Muscle of back (tissue), 11 donors: ENCODE measurements around the gene MVB12B. TPM values are rescaled to one million over a fixed set of nuclear protein-coding genes. Genes with fewer than 3 reads are reported as not detected.

Source experiments
- DNase-seq, 3 donors: peaks; one replicate each; pipeline versions ENCODE4 v3.0.0 to v3.0.0-alpha.2; 2013
- polyA plus RNA-seq, 10 donors: library from polyadenylated mRNA; unstranded; fragments of 120-200 nt; gene quantifications; one replicate each; pipeline ENCODE4 v1.2.1, GENCODE V29; 2013; ENCODE audit not compliant: insufficient read length in 10 of 10

Gene MVB12B
- polyA plus RNA-seq, 10 donors: 13.3 to 18.1 (median 15.2) TPM

DNA sequence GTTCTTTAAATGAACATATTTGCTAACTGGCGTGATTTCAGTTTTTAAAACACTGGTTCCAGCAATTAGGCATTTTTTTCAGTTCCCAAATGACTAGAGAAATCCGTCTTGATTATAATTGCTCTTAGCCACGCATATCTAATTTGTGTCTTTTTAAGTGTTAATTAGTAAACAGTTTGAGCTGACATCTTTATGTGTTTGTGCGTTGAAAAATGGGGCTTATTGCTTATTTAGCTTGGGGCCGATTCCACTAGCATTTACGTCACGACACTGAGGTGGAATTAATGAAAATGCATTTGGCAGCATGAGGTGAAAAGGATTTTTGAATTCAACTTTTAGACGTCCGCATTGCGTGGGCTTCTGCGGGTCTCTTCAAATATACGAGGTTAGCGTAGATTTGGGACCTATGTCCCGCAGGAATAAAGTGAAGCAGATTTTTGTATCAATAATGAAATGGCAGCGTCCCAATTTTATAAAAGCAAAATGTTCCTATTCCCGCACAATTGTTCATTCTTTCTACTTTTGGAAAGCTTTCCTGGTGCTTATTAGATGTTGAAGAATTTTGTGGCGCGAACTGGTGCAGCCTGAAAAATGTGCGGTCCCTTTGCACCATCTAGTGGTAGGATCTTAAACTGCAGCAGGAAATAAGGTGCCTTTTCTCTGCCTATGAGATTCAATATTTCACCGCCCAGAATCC lies 164.4 kb downstream of the MVB12B start:
- peak; percentile 54 to 86 (median 84) for DNase-seq

DNA sequence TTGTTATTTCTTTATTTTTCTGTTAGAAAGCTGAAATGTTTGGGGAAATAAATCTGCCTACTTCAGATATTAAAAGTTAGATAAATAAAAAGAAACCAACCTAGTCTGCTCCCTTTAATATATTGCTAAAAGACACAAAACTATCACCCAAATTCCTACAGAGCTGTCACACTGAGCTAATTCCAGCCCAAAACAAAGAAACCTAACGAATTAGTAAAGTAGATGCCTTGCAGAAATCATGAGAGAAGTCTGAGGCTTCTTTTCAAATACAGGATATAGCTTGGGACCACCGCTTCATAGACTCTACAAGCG lies 164.9 kb downstream of the MVB12B start:
- no peak for DNase-seq

DNA sequence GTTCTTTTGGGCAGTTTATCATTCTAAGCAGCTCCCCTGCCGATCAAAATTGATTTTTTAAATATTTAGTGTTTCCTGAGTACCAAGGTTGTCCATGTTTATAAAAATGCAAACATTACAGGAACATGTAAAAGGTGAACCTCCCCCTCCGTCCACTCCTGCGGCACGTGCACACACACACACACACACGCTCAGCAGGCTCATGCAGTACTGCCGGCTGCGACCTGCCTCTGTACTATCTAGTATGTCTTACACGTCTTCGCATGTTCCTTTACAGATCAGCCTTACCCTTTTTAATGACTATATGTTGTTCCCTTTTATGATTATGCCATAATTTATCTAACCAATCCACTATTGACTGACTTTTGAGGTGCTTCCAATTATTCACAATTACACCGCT lies 165.3 kb downstream of the MVB12B start:
- no peak for DNase-seq

DNA sequence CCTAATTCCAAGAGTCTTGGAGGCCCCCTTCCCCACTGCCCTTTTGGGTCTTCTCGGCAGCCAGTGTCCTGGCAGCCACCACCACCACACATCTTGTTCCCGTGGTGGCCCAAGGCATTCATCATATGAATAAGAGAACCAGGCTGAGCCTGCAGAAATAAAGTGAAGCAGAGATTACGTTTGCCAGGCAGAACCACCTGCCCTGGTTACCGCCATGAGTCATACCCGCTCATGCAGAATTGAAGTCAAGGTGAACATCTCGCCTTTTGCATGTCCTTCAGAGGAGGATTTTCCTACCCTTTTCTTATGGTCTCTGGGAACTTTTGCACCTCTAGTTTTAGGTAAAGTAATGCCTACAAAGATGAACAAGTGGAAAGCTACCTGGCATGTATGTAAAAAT lies 167.6 kb downstream of the MVB12B start:
- DNase-seq: no peak

DNA sequence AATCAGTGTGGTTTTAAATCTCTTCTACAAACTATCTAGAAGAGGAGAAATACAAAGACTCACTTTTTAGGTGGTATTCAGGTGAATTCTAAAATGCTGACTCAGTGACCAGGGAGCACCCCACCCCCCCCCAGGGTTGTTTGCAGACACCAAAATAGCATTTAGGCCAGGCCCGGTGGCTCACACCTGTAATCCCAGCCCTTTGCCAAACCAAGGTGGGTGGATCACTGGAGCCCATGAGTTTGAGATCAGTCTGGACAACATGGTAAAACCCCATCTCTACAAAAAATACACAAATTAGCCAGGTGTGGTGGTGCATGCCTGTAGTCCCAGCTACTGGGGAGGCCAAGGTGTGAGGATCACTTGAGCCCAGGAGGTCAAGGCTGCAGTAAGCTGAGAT lies 168.1 kb downstream of the MVB12B start:
- no peak for DNase-seq

DNA sequence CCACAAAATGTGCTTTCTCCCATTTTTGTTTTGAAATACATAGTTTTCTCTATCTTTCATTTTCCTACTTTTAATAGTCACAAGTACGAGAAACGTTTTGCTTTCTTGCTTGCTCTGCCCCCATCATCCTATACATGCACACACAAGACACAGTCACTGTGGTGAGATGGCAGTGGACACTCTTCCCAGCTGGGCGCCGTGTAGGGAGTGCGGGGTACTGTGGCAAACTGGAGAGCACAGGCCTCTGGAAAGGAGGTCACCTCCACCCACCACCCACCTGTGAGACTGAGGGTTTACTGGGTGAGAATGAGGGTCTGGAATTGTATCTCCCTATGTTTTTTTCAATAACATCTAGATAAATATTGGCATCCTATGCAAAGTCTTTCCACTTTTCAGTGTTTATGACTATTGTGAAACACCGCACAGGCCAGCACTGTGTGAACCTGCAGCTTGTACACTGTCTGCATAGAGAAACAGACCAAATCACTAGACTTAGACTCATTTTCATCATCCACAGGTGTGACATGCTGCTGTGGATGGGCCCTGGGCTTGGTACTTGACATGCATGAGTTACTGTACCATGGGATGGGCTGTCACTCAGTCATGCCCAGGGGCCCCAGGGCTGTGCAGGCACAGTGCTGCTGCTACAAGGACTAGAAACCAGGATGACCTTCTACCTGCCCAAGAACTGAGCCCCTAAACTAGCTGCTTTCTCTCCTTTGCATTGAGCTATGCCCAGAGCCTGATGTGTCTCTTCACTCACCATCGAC lies 169.0 kb downstream of the MVB12B start:
- no peak for DNase-seq

DNA sequence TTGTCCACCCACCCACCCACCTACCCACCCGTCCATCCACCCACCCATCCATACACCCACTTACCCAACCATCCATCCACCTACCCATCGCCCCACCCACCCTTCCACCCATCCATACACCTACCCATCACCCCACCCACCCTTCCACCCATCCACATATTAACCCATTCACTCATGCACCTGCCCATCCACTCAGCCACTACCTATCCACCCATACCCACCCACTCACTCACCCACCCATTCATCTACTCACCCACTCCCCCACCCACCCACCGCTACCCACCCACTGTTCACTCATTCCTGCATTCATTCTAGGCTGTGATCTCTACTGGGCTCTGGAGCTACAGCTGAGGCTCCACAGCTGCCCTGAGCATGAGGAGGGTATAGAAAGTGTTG lies 169.6 kb downstream of the MVB12B start:
- no peak for DNase-seq

DNA sequence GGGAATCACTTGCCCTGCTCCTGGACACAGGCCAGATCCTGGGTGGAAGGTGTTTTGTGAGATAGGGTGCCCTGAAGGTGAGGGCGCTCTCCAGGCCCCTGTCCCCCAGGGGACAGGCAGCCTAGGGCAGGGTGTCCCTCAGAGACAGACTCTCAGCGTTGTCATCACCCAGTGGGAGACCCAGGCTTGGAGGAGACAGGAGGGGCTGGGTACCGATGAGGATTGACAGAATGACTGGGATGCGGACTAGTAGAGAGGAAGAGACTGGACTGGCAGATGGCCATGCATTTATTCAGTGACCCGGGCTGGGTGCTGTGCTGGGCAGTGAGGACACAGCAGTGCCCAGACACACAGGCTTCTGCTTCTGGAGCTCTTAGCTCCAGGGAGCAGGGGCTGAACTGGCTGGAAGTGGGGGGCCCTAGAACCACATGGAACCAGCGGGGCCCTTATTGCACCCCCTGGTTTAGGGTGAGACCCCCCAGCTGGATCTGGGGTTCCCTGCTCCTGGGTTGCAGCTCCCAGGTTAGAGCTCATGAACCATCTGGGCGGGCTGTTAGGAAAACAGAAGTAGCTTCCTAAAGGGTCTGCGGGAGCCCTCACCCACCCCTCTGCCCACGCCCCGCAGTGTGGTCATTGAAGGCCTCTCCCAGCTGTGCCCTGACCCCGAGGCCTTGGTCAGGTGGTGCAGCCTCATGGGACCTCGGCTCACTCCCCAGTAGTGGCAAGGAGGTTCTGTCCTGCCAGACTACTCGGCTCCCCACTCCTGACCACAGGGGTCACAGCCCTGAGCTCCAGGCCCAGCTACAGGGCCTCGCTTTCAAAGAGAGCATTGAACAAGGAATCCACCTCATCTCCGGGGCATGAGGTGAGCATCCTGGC lies 170.4 kb downstream of the MVB12B start:
- DNase-seq: no peak

DNA sequence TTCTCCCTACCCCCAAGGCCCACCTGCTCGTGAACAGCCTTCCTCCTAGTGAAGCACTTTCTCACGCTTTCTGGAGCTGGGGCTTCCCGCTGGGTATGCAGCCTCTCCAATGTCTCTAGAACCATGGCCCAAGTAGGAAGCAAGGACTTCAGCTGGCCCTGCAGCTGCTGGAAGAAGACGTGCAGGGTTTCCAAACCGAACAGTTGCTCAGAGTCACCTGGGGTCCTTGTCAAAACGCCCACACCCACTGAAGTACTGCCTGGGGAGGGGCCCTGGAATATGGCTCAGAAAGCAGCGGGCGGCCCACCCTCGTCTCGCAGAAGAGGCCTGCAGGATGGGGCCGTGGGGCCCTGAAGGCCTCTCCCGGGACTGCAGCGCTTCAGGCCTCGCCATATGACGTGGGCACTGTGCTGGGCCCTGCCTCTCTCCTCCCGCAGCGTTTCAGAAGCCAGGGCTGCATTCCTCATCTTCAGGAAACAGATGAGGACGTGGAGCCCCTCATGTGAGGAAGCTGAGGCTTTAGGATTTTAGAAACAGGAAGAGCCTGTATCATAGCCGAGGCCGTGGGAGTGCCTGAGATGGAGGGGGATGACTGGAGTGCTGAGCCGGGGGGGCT lies 171.1 kb downstream of the MVB12B start:
- peak in 1 of 3 donors; percentile 49 for DNase-seq

DNA sequence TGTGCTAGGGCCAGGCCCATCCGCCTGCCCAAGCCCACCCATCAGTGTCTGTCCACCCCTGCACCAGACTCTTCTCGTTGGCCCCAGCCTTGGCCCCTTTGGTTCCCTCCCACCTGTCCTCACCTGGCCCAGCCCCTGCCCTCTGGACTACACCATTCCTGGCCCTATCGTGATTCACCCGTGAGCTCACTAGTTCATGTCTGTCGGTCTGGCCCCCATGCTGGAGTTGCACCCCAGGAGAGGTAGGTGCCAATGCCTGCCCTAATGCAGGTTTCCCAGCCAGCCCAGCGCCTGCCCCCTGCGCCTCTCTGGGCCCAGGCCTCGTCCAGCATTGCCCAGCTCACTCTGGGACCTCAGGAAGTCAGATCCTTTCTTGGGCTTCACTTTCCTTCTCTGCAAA lies 171.7 kb downstream of the MVB12B start:
- DNase-seq: no peak

DNA sequence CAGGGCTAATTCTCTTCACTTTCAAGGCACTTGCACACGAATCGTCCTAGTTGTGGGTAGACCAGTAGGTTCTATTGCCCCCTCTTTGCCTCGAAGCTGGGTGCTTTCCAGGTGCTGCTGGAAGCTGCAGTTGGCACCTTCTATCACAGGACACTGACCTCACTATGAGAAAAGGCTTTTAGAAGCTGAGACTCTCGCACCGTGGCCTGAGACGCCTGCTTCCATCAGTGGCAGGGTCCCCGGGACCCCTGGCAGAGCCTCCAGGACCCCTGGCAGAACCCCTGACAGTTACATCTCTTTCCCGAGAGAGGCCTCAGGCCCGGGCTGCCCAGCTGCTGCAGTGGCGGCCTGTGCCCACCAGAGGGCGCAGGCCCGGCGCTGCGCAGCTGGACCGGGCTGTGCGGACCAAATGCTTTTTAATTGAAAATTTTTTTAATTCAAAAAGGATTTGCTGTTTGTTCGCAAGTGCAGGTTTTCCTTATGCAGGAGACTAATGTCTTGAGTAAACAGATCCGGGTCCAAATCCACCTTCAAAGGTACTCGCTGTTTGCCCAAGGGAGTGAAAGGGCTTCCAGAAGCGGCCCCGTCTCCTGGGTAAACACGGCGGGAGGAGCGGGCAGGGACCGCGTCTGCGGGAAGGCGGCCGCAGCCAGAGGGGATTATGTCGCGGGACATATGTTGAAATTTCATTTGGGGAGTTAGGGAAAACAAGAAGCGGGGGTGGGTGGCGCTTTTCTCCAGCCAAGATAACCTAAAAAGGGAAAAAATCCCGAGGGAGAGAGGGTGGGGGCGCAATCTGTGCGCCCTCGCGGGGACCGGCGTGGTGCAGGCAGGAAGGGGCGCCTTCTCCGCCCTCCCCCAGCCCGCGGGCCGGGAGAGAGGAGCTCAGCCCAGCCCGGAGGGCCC lies 172.6 kb downstream of the MVB12B start:
- peak in 2 of 3 donors; percentile 53 to 68 for DNase-seq

DNA sequence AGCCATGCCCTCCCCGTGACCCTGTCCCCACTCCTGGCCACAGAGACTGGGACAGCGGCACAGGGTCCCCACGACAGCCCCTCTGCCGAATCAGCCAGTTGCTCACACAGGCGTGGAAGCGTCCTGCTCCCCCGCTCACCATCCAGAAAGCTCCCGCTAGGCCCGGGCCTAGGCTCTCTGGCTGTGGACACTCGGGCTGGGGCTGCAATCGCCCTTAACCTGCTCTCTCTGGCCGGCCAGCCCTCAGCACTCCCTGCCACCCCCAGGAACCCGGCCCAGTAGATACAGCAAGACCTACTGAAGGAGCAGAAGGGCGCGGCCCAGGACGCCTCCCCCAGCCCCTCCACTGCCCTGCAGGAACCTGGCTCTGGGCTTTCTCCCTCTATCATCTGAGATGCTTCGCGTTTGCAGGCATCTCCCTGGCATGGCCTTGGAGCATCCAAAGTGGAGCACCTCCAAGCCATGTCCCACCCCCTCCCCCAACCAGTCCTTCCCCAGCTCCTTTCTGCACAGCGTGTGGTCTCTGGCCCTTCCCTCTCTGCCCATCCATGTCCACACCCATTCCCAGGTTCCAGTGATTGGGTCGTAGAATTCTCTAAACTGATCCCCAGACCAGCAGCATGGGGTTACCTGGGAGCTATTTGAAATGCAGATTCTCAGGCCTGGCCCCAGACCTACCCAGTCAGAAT lies 173.4 kb downstream of the MVB12B start:
- peak in 1 of 3 donors; percentile 48 for DNase-seq

DNA sequence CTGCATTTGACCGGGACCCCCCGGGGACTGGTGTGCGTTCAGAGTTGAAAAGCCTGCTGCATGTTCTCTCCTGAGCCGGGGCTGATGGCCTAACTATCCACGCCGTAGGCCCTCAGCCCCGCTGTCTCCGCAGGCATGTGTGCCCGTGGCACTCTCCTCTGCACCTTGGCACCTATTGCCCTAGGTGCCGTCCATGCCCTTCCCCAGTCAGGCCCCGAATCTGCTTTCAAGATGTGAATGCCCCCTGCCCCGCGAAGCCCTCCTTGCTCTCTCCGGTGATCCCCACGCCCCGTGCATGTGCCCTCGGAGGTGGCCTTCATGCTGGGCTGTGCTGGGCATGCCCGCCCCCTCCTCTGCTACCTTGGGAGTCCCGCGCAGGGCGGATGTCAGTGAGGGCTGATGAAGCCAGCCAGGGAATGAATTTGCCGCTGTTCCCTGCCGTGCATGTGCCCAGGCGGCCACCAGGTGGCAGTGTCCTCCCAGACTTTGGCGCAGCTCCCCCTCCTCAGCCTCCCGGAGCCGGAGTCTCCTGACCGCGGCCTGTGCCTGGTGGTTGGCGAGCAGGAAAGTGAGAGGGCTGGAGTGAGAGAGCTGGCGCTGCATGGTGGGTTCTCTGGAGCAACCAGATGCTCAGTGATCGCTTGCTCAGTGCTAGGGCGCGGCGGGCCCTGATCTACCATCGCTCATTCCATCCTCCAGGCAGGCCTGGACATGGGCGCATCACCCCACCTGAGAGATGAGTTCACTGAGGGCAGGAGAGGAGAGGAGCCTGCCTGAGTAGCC lies 174.2 kb downstream of the MVB12B start:
- DNase-seq: peak; percentile 71 to 89 (median 84)

DNA sequence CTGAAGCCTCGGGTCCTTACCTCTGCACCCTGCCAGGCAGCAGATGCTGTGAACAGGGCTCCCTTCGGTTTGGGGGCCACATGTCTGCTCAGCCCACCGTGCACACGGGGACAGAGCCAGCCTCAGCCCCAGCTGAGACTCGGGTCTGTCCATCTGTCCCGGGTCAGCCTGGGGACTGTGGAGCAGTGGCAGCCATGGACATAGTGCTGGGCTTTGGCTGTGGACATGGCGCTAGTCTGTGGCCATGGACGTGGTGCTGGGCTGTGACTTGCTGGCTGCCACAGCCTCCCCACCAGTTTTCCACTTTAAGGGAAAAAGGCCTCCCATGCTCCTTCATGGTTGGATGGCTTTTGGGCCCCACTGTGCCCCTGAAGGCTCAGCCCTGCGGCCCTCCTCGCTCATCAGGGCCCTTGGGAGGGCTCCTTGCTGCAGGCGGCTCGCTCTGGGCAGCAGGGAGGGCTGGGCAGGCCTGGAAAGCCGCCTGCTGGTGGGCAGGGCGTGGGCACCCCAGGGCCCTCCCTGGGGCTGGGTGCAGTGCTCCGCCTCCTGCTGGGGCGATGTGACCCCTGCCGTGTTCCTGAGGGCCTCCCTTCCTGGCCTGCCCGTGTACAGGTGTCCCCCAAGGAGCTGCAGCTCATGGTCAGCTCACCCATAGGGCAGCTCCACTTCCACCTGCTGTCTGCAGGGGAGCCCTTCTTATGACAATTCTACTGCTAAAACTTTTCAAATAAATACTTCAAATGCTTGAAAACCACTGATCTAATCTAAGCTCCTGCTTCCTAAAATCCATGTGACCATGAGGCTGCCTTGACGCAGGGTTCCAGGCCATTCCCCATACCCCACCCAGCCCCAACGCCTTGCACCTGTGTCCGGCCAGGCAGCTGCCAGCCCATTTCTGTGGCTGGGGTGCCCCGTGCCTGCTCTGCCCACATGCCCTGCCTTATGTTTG lies 175.0 kb downstream of the MVB12B start:
- DNase-seq: no peak

DNA sequence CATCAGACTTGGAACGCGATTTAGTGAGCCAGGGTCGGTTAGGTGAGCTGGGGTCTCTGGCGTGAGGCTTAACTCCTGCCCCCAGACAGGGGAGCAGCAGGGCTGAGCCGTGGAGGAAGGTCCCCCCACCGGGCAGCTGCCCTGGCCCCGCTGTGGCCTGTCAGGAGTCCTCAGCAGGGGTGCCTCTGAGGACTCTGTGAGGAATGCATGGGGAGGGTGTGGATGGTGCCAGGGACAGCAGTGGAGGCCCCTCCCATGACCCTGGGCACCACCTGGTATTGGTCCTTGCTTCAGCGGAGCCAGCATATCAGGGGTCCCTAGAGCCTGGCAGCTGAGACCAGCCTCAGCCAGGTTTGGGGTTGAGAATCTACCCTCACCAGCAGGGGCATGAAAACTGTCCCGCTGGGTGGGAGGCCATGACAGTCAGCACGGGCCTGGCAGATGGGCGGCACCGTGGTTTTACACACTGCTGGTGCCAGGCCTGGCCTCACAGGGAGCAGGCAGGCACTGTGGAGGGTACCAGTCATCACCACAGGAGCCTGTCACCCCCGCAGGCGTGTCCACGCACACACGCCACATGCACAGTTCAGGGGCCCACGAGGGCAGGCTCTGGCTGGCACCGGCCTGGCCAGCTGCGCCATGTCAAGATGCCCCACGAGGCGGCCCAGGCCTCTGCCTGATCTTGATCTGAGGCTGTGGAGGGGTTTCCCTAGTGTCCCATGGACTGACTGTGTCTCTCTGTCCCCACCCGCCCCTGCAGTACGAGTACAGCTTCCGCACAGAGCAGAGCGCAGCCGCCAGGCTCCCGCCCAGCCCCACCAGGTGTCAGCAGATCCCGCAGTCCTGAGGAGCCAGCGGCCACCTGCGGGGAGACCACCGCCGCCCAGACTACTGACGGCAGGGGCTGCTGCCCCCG lies 176.0 kb downstream of the MVB12B start:
- no peak for DNase-seq

DNA sequence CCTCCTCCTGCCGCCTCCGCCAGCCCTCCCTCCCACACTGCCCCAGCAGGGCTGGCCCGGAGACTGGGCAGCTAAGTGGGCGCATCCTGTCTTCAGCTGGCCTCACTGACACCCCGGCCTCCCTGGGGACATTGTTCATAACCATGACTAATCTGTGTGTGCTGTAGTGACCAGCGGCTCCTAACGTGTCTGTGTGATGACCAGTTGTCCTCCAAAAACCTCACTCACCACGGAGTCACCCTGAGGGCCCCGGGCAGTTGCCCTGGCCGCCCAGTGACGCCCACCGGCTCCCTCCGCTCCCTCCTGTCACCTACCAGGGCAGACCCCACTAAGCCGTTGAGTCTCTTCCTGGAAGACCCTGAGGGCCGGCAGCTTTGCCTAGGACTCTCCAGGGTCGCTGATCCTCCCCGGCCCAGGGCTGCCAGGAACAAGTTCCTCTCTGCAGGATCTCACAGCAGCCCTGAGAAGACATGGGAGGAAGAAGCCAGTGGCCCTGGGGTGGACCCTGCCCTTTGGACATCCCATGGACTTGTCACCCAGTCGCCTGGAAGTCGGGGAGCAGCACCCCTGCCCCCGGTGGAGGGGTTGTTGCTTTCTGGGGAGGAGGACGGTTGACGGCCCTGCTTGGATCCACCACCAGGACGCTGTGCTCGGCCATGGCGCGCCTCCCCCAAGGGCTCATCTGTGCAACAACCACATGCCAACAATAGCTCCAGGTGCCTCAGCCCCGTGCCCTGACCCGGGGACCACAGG lies 176.9 kb downstream of the MVB12B start:
- DNase-seq: no peak
